Measurements from ENCODE around the gene MTUS2. TPM values are rescaled to one million over a fixed set of nuclear protein-coding genes. Genes with fewer than 3 reads are reported as not detected.

Gene MTUS2
- polyA plus RNA-seq, 1 donor from 2014 or later, result 4.4 TPM

- H3K9me2 ChIP-seq (ENCODE audit: insufficient read depth, low read length), result no peaks in the 10 kb centered on the region
- H3K4me3 ChIP-seq (ENCODE audit: low read length), result no peak overlapping the region
- H3K9ac ChIP-seq (ENCODE audit: low read length), result no peak overlapping the region
- H3K27ac ChIP-seq (ENCODE audit: low read length), result no peak overlapping the region
- H2AFZ ChIP-seq (ENCODE audit: low read depth, low read length), result no peak overlapping the region
- no peaks in the 10 kb centered on the region for H3K27me3 ChIP-seq (ENCODE audit: insufficient read depth, low read depth, low read length)
- no peaks in the 10 kb centered on the region for H3F3A ChIP-seq (ENCODE audit: insufficient read depth, low read length, poor library complexity, severe bottlenecking)
- no peaks in the 10 kb centered on the region for H3K79me2 ChIP-seq (replicated peaks; ENCODE audit: insufficient read depth, low read length)
- no peaks in the 10 kb centered on the region for H3K9me3 ChIP-seq (ENCODE audit: low read length)
- H4K20me1 ChIP-seq (ENCODE audit: insufficient read depth), result no peaks in the 10 kb centered on the region
- no peaks in the 10 kb centered on the region for H3K36me3 ChIP-seq (ENCODE audit: insufficient read depth, low read length)
- no peak overlapping the region for H3K4me2 ChIP-seq (ENCODE audit: low read length)
- no peak for TF ChIP-seq RAD21 (conservative IDR thresholded peaks at IDR 0.05)
- TF ChIP-seq EZH2 (IDR thresholded peaks at IDR 0.05; ENCODE audit: borderline replicate concordance, insufficient read depth, low read length, poor library complexity, severe bottlenecking), result no peak
- no peak for TF ChIP-seq REST (IDR thresholded peaks at IDR 0.05; ENCODE audit: borderline replicate concordance)
- no peak for TF ChIP-seq SMC3 (conservative IDR thresholded peaks at IDR 0.05; ENCODE audit: poor library complexity)
- no peak for TF ChIP-seq MXI1 (conservative IDR thresholded peaks at IDR 0.05; ENCODE audit: poor library complexity, severe bottlenecking)
- no peak for TF ChIP-seq POLR2AphosphoS5 (IDR thresholded peaks at IDR 0.05)
- no peak for TF ChIP-seq TAF1 (IDR thresholded peaks at IDR 0.05; ENCODE audit: low read depth)
Measured at GRCh38 chr13:28964803-28965202, 144.7 kb downstream of the MTUS2 start.

GRCh38 chr13:28967029-28967915, 147.1 kb downstream of the MTUS2 start:
- no peak for TF ChIP-seq REST (IDR thresholded peaks at IDR 0.05; ENCODE audit: borderline replicate concordance)
- TF ChIP-seq CTCF (IDR thresholded peaks at IDR 0.05; ENCODE audit: poor library complexity, severe bottlenecking), result no peak
- TF ChIP-seq RAD21 (conservative IDR thresholded peaks at IDR 0.05), result no peak
- TF ChIP-seq POLR2AphosphoS5 (IDR thresholded peaks at IDR 0.05), result no peak
- TF ChIP-seq EZH2 (IDR thresholded peaks at IDR 0.05; ENCODE audit: borderline replicate concordance, insufficient read depth, low read length, poor library complexity, severe bottlenecking), result no peak
- no peak for TF ChIP-seq EP300 (conservative IDR thresholded peaks at IDR 0.05; ENCODE audit: poor library complexity, severe bottlenecking)
- TF ChIP-seq SMC3 (conservative IDR thresholded peaks at IDR 0.05; ENCODE audit: poor library complexity), result no peak
- TF ChIP-seq TAF1 (IDR thresholded peaks at IDR 0.05; ENCODE audit: low read depth), result no peak
- no peak for TF ChIP-seq MXI1 (conservative IDR thresholded peaks at IDR 0.05; ENCODE audit: poor library complexity, severe bottlenecking)
- Histone ChIP-seq H3K27me3 (ENCODE audit: insufficient read depth, low read depth, low read length) (no peaks in the 10 kb centered on the region), H3K9ac (ENCODE audit: low read length) (no peak overlapping the region), H4K20me1 (ENCODE audit: insufficient read depth) (no peaks in the 10 kb centered on the region), H3K4me2 (ENCODE audit: low read length) (no peak overlapping the region), H3K9me3 (ENCODE audit: low read length) (no peaks in the 10 kb centered on the region), H3F3A (ENCODE audit: insufficient read depth, low read length, poor library complexity, severe bottlenecking) (no peaks in the 10 kb centered on the region), H3K79me2 (replicated peaks; ENCODE audit: insufficient read depth, low read length) (no peaks in the 10 kb centered on the region), H3K36me3 (ENCODE audit: insufficient read depth, low read length) (no peaks in the 10 kb centered on the region), H3K9me2 (ENCODE audit: insufficient read depth, low read length) (no peaks in the 10 kb centered on the region), H3K4me3 (ENCODE audit: low read length) (no peak overlapping the region), H2AFZ (ENCODE audit: low read depth, low read length) (no peak overlapping the region), H3K27ac (ENCODE audit: low read length) (no peak overlapping the region)

All from neural cell (in vitro differentiated cells).